Liver (tissue), 10 donors: ENCODE data around the gene LTV1. TPM values are rescaled to one million over a fixed set of nuclear protein-coding genes. Genes with fewer than 3 reads are reported as not detected.

Experiments
- DNase-seq: peaks from one replicate; pipeline ENCODE4 v3.0.0-alpha.2; 2017; ENCODE audit warnings: low spot score
- H3K27ac ChIP-seq, 2 donors: one replicate each; pipeline ENCODE4 v1.7.0; 2013; ENCODE audit warnings: inconsistent platforms in 2 of 2, low read length in 2 of 2, control low read depth in 1 of 2, low read depth in 1 of 2, mild to moderate bottlenecking in 1 of 2
- H3K27me3 ChIP-seq, 4 donors: one replicate each; pipeline versions ENCODE4 v1.6.1 to v1.7.0; 2013; ENCODE audit warnings: low read length in 3 of 4, inconsistent platforms in 1 of 4, mild to moderate bottlenecking in 1 of 4, moderate library complexity in 1 of 4; ENCODE audit not compliant: control insufficient read depth in 4 of 4, insufficient read depth in 4 of 4
- H3K36me3 ChIP-seq, 4 donors: one replicate each; pipeline versions ENCODE4 v1.6.1 to v1.7.0; 2013; ENCODE audit warnings: low read length in 3 of 4, mild to moderate bottlenecking in 3 of 4, low read depth in 1 of 4, moderate library complexity in 1 of 4; ENCODE audit not compliant: control insufficient read depth in 4 of 4, insufficient read depth in 3 of 4
- H3K4me1 ChIP-seq, 4 donors: one replicate each; pipeline versions ENCODE4 v1.6.1 to v1.7.0; 2013; ENCODE audit warnings: low read length in 3 of 4, mild to moderate bottlenecking in 3 of 4, moderate library complexity in 1 of 4; ENCODE audit not compliant: control insufficient read depth in 4 of 4, insufficient read depth in 4 of 4
- H3K4me3 ChIP-seq, 3 donors: one replicate each; pipeline versions ENCODE4 v1.6.1 to v1.7.0; 2013; ENCODE audit warnings: low read length in 3 of 3, control low read depth in 1 of 3, low read depth in 1 of 3, mild to moderate bottlenecking in 1 of 3
- H3K9ac ChIP-seq, 2 donors: one replicate each; pipeline ENCODE4 v1.7.0; 2013; ENCODE audit warnings: low read length in 2 of 2, mild to moderate bottlenecking in 2 of 2, moderate library complexity in 2 of 2, control low read depth in 1 of 2, low read depth in 1 of 2
- H3K9me3 ChIP-seq, 4 donors: one replicate each; pipeline versions ENCODE4 v1.6.1 to v1.7.0; 2013; ENCODE audit warnings: low read length in 3 of 4; ENCODE audit not compliant: control insufficient read depth in 4 of 4
- CTCF ChIP-seq: fragments of 150-350 bp; IDR thresholded peaks from 2 replicates; pipeline ENCODE4 v1.5.1; 2017; ENCODE audit warnings: improper control_type of control experiment, low read depth, low read length; ENCODE audit not compliant: missing input control
- GABPA ChIP-seq, 2 donors: IDR thresholded peaks in 1 of 2; conservative IDR thresholded peaks in 1 of 2; 2 replicates each; pipeline ENCODE4 v1.6.1; 2016; ENCODE audit warnings: antibody characterized with exemption in 2 of 2, mild to moderate bottlenecking in 1 of 2, moderate library complexity in 1 of 2
- HNF4A ChIP-seq, 2 donors: conservative IDR thresholded peaks; 2 replicates each; pipeline ENCODE4 v1.6.1; 2016; ENCODE audit warnings: antibody characterized with exemption in 2 of 2, mild to moderate bottlenecking in 2 of 2
- HNF4G ChIP-seq: IDR thresholded peaks from 2 replicates; pipeline ENCODE4 v1.6.1; 2016; ENCODE audit warnings: antibody characterized with exemption
- JUND ChIP-seq, 2 donors: IDR thresholded peaks; 2 replicates each; pipeline ENCODE4 v1.6.1; 2016; ENCODE audit warnings: antibody characterized with exemption in 2 of 2
- SP1 ChIP-seq: IDR thresholded peaks from 2 replicates; pipeline ENCODE4 v1.6.1; 2018; ENCODE audit warnings: antibody characterized with exemption, mild to moderate bottlenecking
- TAF1 ChIP-seq: conservative IDR thresholded peaks from 2 replicates; pipeline ENCODE4 v1.6.1; 2016; ENCODE audit warnings: antibody characterized with exemption, mild to moderate bottlenecking
- WGBS: extraction: QIAGEN DNeasy Blood & Tissue Kit; methylation state at CpG from one replicate; pipeline ENCODE4 v1.1.7; 2013; 5-methylcytosine and 5-hydroxymethylcytosine counted together
- polyA plus RNA-seq, 2 donors: library from polyadenylated mRNA; stranded (reverse) in 1 of 2; unstranded in 1 of 2; fragments of 200-250 nt in 1 of 2; fragments of >200 nt in 1 of 2; fragmentation: Nextera tagmentation in 1 of 2; extraction: Ambion mirVana in 1 of 2; gene quantifications; one replicate each; pipeline versions ENCODE4 v1.2.1 to v1.2.3, GENCODE V29; 2013 to 2015
- small RNA-seq: library from RNA; depleted of rRNA; stranded (forward); fragments of <200 nt; gene quantifications from one replicate; pipeline ENCODE3, GENCODE V24; 2014
- total RNA-seq, 2 donors: library from RNA; depleted of rRNA; stranded (reverse); fragments of >200 nt; gene quantifications; one replicate each; pipeline ENCODE4 v1.2.3, GENCODE V29; 2014
- TF ChIP-seq, protein P1 (sequence below): IDR thresholded peaks from 2 replicates; pipeline ENCODE4 v1.6.1; 2016; ENCODE audit warnings: antibody characterized with exemption, mild to moderate bottlenecking
- donor health status: healthy.
- donor health status: healthy.
- donor health status: healthy.
- donor health status: healthy.
- donor health status: healthy.

Gene LTV1
- total and polyA plus RNA-seq, 4 donors: 8.7 to 14.5 (median 13.1) TPM

- no peak for DNase-seq
- Histone ChIP-seq H3K9me3 (peaks cover 0 to 1% (median 0%) of the 10 kb centered on the region in 4 donors), H3K27me3 (no peaks in the 10 kb centered on the region), H3K27ac (no peak overlapping the region), H3K9ac (no peak overlapping the region), H3K4me3 (no peak overlapping the region), H3K4me1 (no peaks in the 10 kb centered on the region), H3K36me3 (no peaks in the 10 kb centered on the region)
- TF ChIP-seq GABPA (IDR thresholded peaks at IDR 0.05 in 1 of 2, conservative IDR thresholded peaks at IDR 0.05 in 1 of 2) (no peak), SP1 (no peak), HNF4G (no peak), CTCF (no peak), JUND (IDR thresholded peaks at IDR 0.05) (no peak), TAF1 (no peak), HNF4A (conservative IDR thresholded peaks at IDR 0.05) (no peak)
- TF ChIP-seq, protein P1, sequence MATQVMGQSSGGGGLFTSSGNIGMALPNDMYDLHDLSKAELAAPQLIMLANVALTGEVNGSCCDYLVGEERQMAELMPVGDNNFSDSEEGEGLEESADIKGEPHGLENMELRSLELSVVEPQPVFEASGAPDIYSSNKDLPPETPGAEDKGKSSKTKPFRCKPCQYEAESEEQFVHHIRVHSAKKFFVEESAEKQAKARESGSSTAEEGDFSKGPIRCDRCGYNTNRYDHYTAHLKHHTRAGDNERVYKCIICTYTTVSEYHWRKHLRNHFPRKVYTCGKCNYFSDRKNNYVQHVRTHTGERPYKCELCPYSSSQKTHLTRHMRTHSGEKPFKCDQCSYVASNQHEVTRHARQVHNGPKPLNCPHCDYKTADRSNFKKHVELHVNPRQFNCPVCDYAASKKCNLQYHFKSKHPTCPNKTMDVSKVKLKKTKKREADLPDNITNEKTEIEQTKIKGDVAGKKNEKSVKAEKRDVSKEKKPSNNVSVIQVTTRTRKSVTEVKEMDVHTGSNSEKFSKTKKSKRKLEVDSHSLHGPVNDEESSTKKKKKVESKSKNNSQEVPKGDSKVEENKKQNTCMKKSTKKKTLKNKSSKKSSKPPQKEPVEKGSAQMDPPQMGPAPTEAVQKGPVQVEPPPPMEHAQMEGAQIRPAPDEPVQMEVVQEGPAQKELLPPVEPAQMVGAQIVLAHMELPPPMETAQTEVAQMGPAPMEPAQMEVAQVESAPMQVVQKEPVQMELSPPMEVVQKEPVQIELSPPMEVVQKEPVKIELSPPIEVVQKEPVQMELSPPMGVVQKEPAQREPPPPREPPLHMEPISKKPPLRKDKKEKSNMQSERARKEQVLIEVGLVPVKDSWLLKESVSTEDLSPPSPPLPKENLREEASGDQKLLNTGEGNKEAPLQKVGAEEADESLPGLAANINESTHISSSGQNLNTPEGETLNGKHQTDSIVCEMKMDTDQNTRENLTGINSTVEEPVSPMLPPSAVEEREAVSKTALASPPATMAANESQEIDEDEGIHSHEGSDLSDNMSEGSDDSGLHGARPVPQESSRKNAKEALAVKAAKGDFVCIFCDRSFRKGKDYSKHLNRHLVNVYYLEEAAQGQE: no peak
- 90% methylated on average over 1 of the region's 1 CpG for WGBS
These were observed 69.5 kb downstream of the LTV1 start for GRCh38 chr6:143912671-143913070.

Small RNA genes within 50 kb of the gene (small RNA-seq; reads per million reads assigned to genes)
- gene ZC2HC1B: not detected

Other genes starting within 250 kb of the LTV1 start
- gene PHACTR2, start 165.4 kb upstream of the LTV1 start, total RNA-seq: 10 to 100 TPM; 15.1 to 23.8 TPM
- 10 to 100 TPM in 1 of 2 donors, 1 to 10 TPM in 1; 4.0 to 14.9 TPM for gene PHACTR2, start 165.4 kb upstream of the LTV1 start, polyA plus RNA-seq
- gene ZC2HC1B, start 21.1 kb downstream of the LTV1 start, total RNA-seq: not detected
- gene ZC2HC1B, start 21.1 kb downstream of the LTV1 start, polyA plus RNA-seq: not detected
- 1 to 10 TPM; 2.6 to 6.3 TPM for gene PLAGL1, start 164.9 kb downstream of the LTV1 start, total RNA-seq
- gene PLAGL1, start 164.9 kb downstream of the LTV1 start, polyA plus RNA-seq: 1 to 10 TPM; 1.3 to 1.4 TPM